Nucleus accumbens (tissue), 56 donors: ENCODE data around the gene NTN5.
"Not testable (repeated sequence)": the region's sequence is repeated elsewhere in the genome, so short reads cannot be mapped to it uniquely, and the experiment has no call there.

ENCODE experiments used
- DNase-seq, 56 donors: peaks; one replicate each; lab custom pipeline; 2025; lab: John Stamatoyannopoulos, UW

Gene NTN5

DNA sequence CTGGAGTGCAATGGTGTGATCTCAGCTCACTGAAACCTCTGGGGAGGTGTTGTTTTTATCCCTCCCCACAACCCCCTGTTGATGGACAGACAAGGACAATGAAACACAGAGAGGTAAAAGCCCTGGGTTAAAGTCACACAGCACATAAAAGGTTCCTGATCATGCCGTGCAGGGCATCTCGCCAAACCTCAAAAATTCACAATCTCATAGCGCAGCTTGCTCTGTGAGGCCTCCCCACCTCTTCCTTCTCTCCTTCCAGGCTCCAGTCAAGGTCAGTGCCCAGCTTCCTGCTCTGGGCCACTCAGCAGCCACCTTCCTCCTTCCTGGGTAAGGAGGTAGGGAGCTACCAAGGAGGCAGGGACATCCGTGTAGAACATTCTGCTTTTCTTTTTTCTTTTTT is 25.2 kb upstream of the NTN5 start:
- DNase-seq = no peak

DNA sequence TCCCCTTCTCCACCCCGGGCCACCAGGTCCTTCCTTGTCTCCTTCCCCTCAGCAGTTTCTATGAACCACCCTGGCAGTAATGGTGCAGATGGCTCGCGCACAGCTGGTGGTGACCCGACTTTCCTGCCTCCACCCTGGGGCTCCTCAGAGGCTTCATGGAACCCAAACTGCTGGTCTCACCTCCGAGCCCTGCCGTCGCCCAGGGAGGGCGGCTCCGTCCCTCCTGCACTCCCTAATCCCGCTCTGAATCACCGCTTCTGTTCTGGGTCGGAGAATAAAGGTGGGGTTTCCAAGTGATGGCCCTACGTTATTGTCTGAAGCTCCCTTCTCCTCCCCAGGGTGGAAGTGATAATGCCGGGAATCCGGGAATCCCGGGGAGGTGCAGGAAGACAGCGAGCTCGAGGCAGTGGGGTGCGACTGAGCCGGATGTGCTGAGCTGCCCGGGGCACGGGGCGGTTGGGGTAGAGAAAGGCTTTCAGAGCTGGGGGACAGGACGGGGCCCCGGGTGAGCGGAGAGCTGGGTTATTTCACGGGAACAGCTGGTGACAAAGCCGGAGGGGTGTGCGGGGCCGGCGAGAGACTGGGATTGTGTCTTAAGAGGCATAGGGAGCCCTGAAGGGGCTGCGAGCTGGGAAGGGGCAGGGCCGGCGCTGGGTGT is 23.7 kb upstream of the NTN5 start:
- DNase-seq = peak in 2 of 56 donors; percentile 1 to 7

DNA sequence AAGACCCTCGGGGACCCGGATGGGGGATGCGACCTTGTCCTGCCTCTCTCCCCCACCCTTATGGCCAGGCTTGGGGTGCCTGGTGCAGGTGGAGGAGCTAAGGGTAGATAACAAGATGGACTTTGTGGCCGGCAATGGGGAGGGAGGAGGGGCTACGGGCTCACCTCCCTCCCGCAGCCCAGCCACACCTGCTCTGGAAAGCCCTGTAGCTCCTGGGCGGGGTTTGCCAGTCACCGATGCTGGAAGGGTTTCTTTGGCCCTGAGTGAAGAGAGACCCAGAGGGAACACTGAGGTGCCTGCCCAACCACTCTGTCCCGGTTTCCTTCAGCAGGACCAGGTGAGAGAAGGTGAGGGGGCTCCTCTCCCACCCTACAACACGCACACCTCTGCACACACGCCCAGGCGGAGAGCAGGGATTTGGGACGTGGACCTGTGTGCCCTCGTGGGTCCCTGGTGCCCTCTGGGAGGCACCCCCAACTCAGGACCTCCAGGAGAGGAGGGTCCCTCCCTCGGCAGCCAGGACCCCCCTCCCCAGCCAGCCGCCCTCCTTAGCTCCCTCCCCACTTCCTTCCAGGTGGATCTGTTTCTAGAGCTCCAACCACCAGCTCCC is 23.0 kb upstream of the NTN5 start, which contains the start of gene FUT2:
Gene FUT2 (plus strand): TSS at position 229 of the 610 bp plus-strand sequence. CDS start 6,986 bp downstream, outside the sequence.
- DNase-seq = no peak

DNA sequence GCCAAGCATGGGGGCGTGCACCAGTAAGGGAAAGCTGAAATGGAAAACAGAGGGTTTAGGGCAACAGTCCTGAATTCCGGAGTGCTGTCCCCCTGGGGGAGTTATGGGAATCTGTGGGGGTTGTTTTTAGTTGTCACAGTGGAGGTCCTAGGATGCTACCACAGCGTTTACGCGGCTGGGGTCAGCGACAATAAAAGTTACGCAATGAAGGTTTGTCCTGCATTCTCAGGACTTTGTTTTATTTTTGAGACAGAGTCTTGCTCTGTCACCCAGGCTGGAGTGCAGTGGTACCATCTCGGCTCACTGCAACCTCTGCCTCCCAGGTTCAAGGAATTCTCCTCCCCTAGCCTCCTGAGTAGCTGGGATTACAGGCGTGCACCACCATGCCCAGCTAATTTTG is 20.8 kb upstream of the NTN5 start:
- not testable (repeated sequence) for DNase-seq

DNA sequence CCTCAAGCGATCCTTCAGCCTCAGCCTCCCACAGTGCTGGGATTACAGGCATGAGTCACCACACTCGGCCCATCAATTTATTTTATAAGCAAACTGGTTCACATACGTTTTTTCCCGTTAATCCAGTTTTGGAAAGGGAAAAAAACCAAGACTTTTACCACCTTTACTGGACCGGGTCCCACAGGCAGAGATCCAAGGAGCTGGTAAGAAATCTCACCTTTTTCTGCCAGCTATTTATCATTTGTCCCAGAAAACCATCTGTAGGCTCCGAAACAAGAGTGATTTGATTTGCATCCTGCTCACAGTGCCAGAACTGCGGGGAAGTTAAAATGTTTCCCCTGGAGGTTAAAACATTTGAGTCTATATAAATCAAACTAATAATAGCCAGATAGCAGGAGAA is 16.6 kb upstream of the NTN5 start:
- no peak for DNase-seq

DNA sequence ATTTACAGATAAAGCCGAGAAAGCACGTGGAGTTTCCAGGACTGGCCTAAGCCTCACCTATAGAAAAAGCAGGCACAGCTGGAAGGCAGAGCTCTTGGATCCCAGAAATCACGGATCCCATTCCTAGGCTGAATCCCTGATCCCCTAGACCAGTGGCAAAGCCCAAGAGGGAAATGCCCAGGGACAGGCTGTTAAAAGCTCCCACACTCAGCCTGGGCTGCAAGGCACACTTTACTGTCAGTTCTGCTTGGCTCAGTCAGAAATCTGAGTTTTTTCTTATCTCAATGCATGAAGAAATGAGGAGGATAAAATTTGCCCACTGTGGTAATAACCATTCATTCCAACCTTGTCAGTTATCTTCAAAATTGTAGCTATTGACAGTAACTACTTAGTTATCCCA is 15.0 kb upstream of the NTN5 start:
- DNase-seq = no peak

DNA sequence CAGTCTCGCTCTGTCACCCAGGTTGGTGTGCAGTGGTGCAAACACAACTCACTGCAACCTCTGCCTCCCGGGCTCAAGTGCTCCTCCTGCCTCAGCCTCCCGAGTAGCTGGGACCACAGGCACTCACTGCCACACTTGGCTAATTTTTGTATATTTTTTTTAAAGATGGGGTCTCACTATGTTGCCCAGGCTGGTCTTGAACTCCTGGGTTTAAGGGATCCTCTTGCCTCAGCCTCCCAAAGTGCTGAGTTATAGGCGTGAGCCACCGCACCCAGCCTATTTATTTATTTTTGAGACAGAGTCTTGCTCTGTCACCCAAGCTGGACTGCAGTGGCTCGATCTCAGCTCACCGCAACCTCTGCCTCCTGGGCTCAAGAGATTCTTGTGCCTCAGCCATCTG is 13.8 kb upstream of the NTN5 start:
- not testable (repeated sequence) for DNase-seq

DNA sequence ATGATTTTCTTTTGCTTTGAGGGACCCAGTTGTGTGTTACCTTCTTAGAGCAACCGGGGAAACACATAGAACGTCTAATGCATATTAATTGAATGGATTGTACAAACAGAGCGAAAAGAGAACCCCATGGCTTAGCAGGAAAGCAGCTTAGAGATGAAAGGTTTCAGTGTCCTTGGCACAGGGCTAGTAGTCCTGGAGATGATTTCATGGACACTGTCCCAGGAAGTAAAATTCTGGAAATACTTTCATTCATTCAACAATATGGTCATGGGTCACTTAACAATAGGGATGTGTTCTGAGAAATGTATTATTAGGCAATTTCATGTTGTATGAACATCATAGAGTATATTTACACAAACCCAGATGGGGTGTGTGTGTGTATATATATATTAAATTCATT is 13.3 kb upstream of the NTN5 start:
- DNase-seq = no peak

DNA sequence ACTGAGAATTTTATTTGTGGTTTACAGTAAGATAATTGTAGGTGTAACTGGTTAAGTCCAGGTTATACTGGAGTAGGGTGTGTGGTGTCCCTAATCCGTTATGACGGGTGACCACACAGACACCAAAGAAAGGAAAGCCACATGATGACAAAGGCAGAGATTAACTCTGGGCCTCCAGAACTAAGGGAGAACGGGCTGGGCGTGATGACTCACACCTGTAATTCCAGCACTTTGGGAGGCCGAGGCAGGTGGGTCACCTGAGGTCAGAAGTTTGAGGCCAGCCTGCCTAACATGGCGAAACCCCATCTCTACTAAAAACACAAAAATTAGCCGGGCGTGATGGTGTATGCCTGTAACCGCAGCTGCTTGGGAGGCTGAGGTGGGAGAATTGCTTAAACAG is 12.8 kb upstream of the NTN5 start:
- no peak for DNase-seq

DNA sequence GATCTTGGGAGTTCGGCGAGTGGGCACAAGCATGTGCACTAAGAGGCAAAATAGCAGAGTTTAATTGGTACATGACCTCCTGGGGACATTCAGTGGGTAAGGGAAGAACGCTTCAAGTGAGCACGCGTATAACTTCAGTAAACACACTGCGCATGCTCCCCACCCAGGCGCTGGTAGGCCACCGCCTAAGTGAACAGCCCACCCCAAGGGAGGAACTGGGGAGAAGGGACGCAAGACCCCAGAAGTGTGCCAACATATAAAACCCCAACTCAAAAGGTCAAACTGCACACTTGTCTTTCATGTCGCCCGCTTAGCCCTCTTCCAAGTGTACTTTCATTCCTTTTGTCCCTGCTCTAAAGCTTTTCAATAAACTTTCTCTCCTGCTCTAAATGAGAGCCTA is 10.5 kb upstream of the NTN5 start:
- DNase-seq = peak in 51 of 56 donors; percentile 3 to 86 (median 56)

DNA sequence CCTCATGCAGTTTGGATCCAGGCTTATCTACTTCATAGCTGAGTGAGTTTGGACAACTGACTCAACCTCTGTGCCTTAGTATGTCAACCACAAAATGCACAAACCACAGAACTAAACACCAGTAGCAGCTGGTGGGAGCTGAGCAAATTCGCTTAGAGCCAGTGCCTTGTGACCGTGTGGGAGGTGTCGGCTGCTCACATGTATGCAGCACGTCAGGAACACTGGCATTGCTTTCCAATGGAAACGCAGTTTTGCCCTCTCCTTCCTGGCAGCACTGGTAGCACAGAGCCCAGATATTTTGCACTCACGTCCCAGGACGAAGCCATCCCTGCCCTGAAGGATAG is 8.3 kb upstream of the NTN5 start:
- peak in 33 of 56 donors; percentile 2 to 78 (median 32) for DNase-seq

DNA sequence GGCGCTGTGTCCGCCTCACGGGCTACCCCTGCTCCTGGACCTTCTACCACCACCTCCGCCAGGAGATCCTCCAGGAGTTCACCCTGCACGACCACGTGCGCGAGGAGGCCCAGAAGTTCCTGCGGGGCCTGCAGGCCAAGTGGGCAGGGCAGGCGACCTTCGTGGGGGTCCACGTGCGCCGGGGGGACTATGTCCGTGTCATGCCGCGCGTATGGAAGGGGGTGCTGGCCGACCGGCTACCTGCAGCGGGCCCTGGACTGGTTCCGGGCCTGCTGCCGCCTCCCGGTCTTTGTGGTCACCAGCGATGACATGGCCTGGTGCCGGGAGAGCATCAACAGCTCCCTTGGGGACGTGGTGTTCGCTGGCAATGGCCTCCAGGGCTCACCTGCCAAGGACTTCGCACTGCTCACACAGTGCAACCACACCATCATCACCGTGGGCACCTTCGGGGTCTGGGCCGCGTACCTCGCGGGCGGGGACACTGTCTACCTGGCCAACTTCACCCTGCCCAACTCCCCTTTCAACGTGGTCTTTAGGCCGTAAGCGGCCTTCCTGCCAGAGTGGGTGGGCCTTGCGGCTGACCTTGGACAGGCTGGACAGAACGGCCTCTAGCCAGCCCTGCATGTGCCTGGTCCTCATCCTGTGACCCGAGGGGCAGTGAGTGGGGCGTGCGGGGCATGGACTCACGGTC is 7.8 kb upstream of the NTN5 start:
- no peak for DNase-seq

DNA sequence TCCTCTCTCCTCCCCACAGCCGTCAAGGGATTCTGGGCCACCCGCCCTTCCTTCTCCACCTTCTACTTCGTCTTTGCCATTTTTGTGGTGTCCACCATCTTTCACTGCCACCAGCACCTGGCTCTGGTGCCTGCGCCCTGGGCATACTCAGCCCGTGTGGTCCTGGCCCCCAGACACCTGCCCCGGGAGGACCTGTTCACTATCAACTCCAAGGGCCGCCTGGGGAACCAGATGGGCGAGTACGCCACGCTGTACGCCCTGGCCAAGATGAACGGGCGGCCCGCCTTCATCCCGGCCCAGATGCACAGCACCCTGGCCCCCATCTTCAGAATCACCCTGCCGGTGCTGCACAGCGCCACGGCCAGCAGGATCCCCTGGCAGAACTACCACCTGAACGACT is 7.2 kb upstream of the NTN5 start:
- DNase-seq = not testable (repeated sequence)

DNA sequence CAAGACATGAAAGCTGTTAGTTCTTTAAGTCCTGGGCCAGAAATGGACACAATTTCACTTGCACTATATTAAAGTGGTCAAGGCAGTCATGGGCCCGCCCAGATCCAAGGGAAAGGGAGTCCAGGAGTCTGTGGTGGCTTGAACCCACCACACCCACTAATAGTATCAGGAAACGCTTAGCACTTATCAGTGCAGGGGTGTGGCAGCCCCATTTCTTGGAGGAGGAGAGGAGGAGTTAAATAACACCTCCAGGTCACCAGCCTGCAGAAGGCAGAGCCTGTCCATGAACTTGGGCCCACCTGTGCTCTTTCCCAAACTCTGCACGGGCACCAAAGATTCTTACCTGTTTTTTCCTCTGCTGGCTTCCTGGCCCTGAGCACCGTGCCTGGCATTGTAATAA is 5.4 kb upstream of the NTN5 start:
- no peak for DNase-seq

DNA sequence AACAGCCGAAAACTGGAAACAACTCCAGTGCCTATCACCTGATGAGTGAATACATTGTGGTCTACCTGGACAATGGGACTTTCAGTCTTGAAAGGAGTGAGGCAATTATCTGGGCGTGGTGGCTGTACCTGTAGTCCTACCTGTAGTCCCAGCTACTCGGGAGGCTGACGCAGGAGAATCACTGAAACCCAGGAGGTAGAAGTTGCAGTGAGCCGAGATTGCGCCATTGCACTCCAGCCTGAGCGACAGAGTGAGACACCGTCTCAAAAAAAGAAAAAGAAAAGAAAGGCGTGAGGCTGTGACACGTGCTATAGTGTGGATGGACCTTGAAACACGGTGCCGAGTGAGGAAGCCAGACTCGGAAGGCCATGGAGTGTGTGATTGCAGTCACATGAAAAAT is 4.1 kb upstream of the NTN5 start:
- DNase-seq = no peak

DNA sequence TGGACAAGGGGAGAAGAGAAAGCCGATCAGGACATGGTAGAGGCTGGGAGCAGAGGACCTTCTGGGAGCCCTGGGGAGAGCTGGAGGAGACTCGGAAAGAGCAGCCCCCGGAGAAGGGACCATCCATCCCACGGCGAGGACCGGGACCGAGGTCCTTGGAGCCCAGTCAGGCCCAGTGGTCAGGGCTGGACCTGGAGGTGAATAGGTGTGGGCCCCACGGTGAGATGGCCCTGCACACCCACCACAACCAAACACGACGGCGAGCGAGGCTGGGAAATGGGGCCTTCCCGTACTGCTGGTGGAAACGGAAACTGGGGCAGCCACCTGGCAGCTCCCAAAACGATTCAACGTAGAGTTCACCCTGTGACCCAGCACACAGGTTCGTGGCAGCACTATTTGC is 3.7 kb upstream of the NTN5 start:
- no peak for DNase-seq

DNA sequence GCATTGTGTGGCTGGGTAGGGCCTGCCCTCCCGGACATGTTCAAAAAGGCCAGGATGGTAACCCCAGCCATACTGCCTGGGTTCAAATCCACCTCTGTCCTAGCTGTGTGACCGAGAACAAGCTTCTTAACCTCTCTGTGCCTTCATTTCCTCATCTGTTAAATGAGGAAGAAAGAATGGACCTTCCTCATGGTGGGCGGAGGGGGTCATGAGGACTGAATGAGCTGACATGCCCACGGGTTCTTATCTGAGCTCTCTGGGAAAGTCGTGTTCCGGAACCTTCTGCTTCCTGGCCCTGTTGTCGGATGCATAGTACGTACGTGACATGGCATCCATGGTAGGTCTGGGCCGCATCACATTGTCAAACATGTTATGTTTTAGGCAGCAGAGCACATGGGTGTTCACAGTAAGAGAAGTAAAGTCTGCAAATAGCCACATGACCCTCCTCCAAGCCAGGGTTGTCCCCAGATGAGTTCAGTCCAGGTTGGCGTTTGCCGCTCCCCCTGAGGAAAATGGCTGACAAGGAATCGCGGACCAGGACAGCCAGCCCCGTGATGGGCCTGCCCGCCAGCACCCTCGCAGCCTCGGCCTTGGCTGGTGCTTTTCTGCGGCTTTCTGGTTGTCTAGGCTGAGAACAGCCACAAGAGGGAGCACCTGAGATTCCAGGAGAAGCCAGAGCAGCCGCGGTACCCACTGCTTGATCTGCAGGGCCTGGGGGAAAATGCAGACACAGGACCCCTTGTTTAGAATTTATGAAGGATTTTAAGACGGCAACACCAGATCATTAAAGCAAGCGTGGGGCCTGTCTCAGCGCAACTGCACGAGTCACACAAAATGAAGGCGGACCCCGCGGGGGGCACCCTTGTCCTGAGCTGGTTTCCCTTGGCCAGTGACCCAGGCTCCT is 2.4 kb upstream of the NTN5 start:
- peak in 55 of 56 donors; percentile 34 to 92 (median 71) for DNase-seq

DNA sequence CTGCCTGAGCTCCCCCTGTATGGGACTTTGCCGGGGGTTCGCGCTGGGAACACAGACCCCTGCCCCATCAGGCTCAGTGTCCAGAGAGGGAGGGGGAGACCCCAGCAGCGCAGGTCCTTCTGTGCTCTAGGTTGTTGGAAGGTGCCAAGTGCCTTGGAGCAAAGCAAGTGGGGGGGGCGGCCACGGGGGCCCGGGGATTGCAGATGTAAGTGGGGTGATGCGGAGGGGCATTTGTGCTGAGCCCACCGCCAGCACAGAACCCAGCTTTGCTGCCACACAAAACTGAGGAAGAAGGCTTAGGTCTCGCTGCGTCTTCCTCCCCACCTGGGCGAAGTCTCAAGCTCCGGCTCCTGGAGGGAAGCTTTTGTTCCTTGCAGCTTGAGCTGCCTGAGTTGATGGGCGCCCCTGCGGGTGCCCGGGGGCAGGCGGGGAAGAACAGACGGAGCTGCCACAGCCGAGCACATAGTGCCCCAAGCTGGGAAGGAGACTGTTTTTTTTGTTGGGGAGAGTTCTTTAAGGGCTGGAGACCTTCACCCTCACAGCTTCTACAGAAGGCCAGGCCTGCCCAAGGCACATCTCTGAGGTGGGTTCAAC is 1.5 kb upstream of the NTN5 start:
- no peak for DNase-seq

DNA sequence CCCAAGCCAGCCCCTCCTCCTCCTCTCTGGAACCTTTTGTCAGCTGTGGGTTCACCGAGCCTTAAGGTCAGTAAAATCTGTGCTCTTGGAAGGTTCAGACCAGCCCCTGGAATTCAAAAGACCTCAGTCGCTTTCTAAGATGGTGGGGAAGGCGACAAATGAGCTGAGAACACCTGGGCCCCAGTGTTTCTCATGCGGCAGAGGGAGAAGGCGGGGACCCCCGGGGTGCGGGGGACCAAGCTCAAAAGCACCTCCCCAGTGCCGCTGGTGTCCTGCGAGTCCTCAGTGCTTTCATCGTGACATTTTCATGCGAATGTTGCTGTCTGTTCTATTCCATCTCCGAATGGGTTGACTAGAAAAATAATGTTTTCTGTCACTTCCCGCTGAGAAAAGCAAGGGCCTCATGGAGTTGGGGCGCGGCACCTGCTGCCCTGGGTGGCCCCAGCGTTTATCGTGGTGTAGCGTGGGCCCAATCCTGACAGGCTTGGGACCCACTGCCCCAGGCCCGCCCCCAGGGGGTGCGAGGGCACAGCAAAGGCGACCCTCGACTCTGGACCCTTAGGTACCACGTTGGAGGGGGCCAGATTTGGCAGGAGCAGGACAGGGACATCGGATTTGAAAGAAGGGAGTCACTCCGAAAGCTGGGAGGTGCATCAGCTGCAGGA is 751 bp upstream of the NTN5 start:
- DNase-seq = no peak

DNA sequence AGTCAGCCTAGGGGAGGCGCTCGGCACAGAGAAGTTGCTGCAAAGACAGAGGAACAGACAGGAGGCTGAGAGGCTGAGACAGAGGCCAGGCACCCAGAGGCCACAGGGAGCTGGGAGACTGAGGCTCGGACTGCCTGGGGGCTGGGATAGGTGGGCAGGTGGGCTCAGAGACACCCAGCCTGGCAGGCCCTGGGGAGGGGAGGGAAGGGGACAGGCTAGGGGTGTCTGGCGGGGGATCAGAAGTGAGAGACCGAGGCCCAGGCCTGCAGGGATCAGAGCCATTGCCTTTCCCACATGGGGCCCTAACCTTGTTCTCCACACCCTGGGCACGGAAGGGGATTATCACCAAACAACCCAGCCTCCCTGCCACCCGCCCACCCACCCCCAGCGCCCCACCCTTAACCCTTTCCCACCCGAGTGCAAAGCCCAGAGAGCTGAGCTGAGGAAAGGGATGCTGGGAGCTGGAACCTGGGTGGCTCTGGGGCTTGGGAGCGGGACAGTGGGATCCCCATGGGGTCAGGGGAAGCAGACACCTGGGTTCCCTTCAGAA is 1.3 kb downstream of the NTN5 start:
- no peak for DNase-seq
